DOHH2 (cell line): ENCODE results near the gene OR4N5.

Source experiments
- CTCF ChIP-seq: fragments of 200-600 bp; sonication (generic); IDR thresholded peaks from one replicate; pipeline ENCODE4 v1.5.1; 2014; ENCODE audit warnings: antibody characterized with exemption, mild to moderate bottlenecking, low read depth, low read length; ENCODE audit not compliant: poor library complexity, severe bottlenecking
- EZH2phosphoT487 ChIP-seq: fragments of 200-600 bp; sonication (generic); IDR thresholded peaks from 2 replicates; pipeline ENCODE4 v1.6.1; 2017; ENCODE audit warnings: borderline replicate concordance, mild to moderate bottlenecking, antibody characterized with exemption, low read length, moderate library complexity, mixed read lengths

DNA sequence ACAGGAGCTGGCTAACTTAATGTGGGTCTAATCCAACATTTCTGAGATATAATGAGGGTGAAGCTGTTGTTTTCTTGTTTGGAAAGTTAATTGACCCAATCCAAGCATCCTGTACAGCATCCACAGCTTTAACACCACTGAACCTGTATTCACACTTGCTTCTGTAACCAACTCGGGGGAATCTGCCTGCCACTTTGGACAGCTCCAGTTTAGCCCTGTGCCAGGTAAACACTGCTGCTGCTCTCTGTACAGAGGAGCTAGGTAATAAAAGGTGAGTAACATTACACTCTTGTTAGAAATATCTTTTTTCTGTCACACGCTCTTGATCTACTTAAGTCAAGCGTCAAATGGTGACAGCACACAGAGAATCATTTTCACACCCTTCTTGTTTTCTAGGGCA is 52.8 kb downstream of the OR4N5 start:
- TF ChIP-seq CTCF (no peak), EZH2phosphoT487 (no peak)
